ENCODE results near the gene MRE11.

- no peak for TF ChIP-seq ZNF274 (IDR thresholded peaks at IDR 0.05; ENCODE audit: low read depth, low read length)
- no peak for TF ChIP-seq YY1 (IDR thresholded peaks at IDR 0.05; ENCODE audit: insufficient read depth, insufficient read length)
These were observed 60.6 kb downstream of the MRE11 start for GRCh38 chr11:94433049-94433448.

Data from NT2/D1 (cell line).